ENCODE measurements around the gene BAHCC1.

BAHCC1 gene

GRCh38 chr17:81511554-81511803 lies 116.2 kb downstream of the BAHCC1 start:
- TF ChIP-seq ZFP30 (CRISPR knock-in tag; IDR thresholded peaks at IDR 0.05), result no peak
- TF ChIP-seq ZFP3 (CRISPR knock-in tag; IDR thresholded peaks at IDR 0.05), result no peak
- ATAC-seq, result no peak

- ATAC-seq, result peak; percentile 1; the same call in 2 of the 3 replicates
- no peak for TF ChIP-seq ZNF565 (CRISPR knock-in tag; conservative IDR thresholded peaks at IDR 0.05; ENCODE audit: low read depth)
- peak; percentile 53; the same call in 1 of the 2 replicates for TF ChIP-seq RARB (CRISPR knock-in tag; IDR thresholded peaks at IDR 0.05)
- peak; percentile 96 for TF ChIP-seq ZFP3 (CRISPR knock-in tag; IDR thresholded peaks at IDR 0.05)
- TF ChIP-seq CREB5 (CRISPR knock-in tag; IDR thresholded peaks at IDR 0.05; ENCODE audit: low read depth), result no peak
Measured at GRCh38 chr17:81511804-81512561, 116.7 kb downstream of the BAHCC1 start.

- peak; percentile 47 for ATAC-seq
- TF ChIP-seq ZNF8 (CRISPR knock-in tag; IDR thresholded peaks at IDR 0.05) (no peak), ZNF70 (CRISPR knock-in tag; IDR thresholded peaks at IDR 0.05) (no peak; the same call in 1 of the 2 replicates), ZC3H10 (CRISPR knock-in tag; IDR thresholded peaks at IDR 0.05) (0 out of 2 replicates have a peak, but pooled peaks have one; percentile 42)
Measured at GRCh38 chr17:81512562-81513371, 117.5 kb downstream of the BAHCC1 start, which contains the start of gene ACTG1. Gene ACTG1 (minus strand): TSS chr17:81512799. CDS start chr17:81512354, 445 bp downstream.

- no peak for ATAC-seq
- TF ChIP-seq CSDC2 (CRISPR knock-in tag; IDR thresholded peaks at IDR 0.05), result no peak
- TF ChIP-seq ZNF565 (CRISPR knock-in tag; conservative IDR thresholded peaks at IDR 0.05; ENCODE audit: low read depth), result no peak
- no peak for TF ChIP-seq PATZ1 (CRISPR knock-in tag; IDR thresholded peaks at IDR 0.05; ENCODE audit: borderline replicate concordance)
- TF ChIP-seq ZNF70 (CRISPR knock-in tag; IDR thresholded peaks at IDR 0.05), result no peak
- no peak for TF ChIP-seq TCF4 (CRISPR knock-in tag; IDR thresholded peaks at IDR 0.05; ENCODE audit: borderline replicate concordance)
- no peak for TF ChIP-seq CSRNP3 (CRISPR knock-in tag; IDR thresholded peaks at IDR 0.05)
- TF ChIP-seq TOX (CRISPR knock-in tag; IDR thresholded peaks at IDR 0.05; ENCODE audit: borderline replicate concordance), result no peak
- no peak for TF ChIP-seq TSHZ2 (CRISPR knock-in tag; IDR thresholded peaks at IDR 0.05)
- no peak for TF ChIP-seq CREB5 (CRISPR knock-in tag; IDR thresholded peaks at IDR 0.05; ENCODE audit: low read depth)
- no peak for TF ChIP-seq RARB (CRISPR knock-in tag; IDR thresholded peaks at IDR 0.05)
- no peak for TF ChIP-seq OSR1 (CRISPR knock-in tag; IDR thresholded peaks at IDR 0.05)
- TF ChIP-seq BACH2 (CRISPR knock-in tag; IDR thresholded peaks at IDR 0.05; ENCODE audit: borderline replicate concordance), result no peak
- no peak for TF ChIP-seq SNAI2 (CRISPR knock-in tag; IDR thresholded peaks at IDR 0.05)
- TF ChIP-seq ESRRG (CRISPR knock-in tag; IDR thresholded peaks at IDR 0.05), result no peak
- TF ChIP-seq ZC3H10 (CRISPR knock-in tag; IDR thresholded peaks at IDR 0.05), result no peak
- TF ChIP-seq ZFP30 (CRISPR knock-in tag; IDR thresholded peaks at IDR 0.05), result no peak
- TF ChIP-seq ISL1 (CRISPR knock-in tag; IDR thresholded peaks at IDR 0.05), result no peak
Measured at GRCh38 chr17:81513372-81513752, 118.1 kb downstream of the BAHCC1 start.

Measured in SK-N-SH treated with all-trans-retinoic acid at 6 μM for 48 hours (cell line).